ENCODE data around the gene GPC6. TPM values are rescaled to one million over a fixed set of nuclear protein-coding genes. Genes with fewer than 3 reads are reported as not detected.

GPC6 gene
- total RNA-seq, 1 donor from 2014 or later, result 42.9 TPM

DNA sequence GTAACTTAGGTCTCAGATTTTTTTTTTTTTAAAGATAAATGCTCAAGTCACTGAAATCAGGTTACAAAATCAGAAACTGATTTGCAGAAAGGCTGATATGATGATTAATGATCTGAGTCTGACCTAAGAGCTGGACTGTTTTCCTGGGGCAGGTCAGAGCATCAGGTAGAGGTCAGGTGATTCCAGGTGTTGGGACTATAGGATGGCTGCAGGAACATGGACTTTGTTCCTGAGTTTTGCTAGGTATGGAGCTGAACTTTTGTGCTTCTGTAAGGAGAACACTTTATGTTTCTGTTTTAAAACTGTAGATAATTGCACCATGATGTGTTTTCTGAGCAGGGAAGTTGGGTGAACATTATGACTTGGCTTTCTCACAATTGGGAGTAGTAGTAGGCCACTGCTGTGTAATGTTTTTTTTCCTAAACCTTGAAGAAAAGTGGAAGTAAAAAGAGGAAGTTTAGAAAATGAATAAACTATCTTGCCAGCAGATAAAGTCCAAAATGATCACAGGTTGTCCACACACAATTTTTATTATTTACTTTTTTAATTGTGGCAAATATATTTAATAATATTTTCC is 955.7 kb downstream of the GPC6 start:
- Histone ChIP-seq H3K4me3 (no peak overlapping the region), H3K79me2 (ENCODE audit: low read depth) (no peaks in the 10 kb centered on the region), H3K36me3 (no peaks in the 10 kb centered on the region), H3K27me3 (no peaks in the 10 kb centered on the region), H3K4me1 (no peaks in the 10 kb centered on the region), H3K27ac (no peak overlapping the region), H3K9ac (no peak overlapping the region), H3K9me3 (ENCODE audit: low read depth) (no peaks in the 10 kb centered on the region), H3F3A (ENCODE audit: low read depth) (no peaks in the 10 kb centered on the region), H3K4me2 (no peak overlapping the region), H2AFZ (replicated peaks) (no peak overlapping the region), H4K20me1 (ENCODE audit: low read depth) (no peaks in the 10 kb centered on the region)
- no peaks in the 10 kb centered on the region for H3K4me1 Mint-ChIP-seq
- H3K27ac Mint-ChIP-seq, result no peak overlapping the region
- TF ChIP-seq EZH2 (IDR thresholded peaks at IDR 0.05) (no peak), EZH2phosphoT487 (IDR thresholded peaks at IDR 0.05) (no peak)
- TF ChIP-seq, protein P1, sequence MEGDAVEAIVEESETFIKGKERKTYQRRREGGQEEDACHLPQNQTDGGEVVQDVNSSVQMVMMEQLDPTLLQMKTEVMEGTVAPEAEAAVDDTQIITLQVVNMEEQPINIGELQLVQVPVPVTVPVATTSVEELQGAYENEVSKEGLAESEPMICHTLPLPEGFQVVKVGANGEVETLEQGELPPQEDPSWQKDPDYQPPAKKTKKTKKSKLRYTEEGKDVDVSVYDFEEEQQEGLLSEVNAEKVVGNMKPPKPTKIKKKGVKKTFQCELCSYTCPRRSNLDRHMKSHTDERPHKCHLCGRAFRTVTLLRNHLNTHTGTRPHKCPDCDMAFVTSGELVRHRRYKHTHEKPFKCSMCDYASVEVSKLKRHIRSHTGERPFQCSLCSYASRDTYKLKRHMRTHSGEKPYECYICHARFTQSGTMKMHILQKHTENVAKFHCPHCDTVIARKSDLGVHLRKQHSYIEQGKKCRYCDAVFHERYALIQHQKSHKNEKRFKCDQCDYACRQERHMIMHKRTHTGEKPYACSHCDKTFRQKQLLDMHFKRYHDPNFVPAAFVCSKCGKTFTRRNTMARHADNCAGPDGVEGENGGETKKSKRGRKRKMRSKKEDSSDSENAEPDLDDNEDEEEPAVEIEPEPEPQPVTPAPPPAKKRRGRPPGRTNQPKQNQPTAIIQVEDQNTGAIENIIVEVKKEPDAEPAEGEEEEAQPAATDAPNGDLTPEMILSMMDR (IDR thresholded peaks at IDR 0.05), result no peak
- H3K27me3 Mint-ChIP-seq (ENCODE audit: insufficient read depth, low read depth), result no peaks in the 10 kb centered on the region
- H3K36me3 Mint-ChIP-seq, result no peaks in the 10 kb centered on the region
- no peak for DNase-seq (ENCODE audit: low spot score)
- no peaks in the 10 kb centered on the region for H3K9me3 Mint-ChIP-seq
- no peak overlapping the region for H3K4me3 Mint-ChIP-seq

GRCh38 chr13:94186470-94186869 is 959.9 kb downstream of the GPC6 start:
- no peaks in the 10 kb centered on the region for H3K79me2 ChIP-seq (ENCODE audit: low read depth)
- H3K4me1 ChIP-seq, result peaks cover 7% of the 10 kb centered on the region
- no peaks in the 10 kb centered on the region for H3K27me3 ChIP-seq
- Mint-ChIP-seq H3K36me3 (no peaks in the 10 kb centered on the region), H3K9me3 (no peaks in the 10 kb centered on the region), H3K4me1 (peaks cover 16% of the 10 kb centered on the region), H3K27me3 (ENCODE audit: insufficient read depth, low read depth) (no peaks in the 10 kb centered on the region), H3K27ac (no peak overlapping the region), H3K4me3 (no peak overlapping the region)
- peaks cover 3% of the 10 kb centered on the region for H3F3A ChIP-seq (ENCODE audit: low read depth)
- no peak overlapping the region for H3K4me3 ChIP-seq
- H3K36me3 ChIP-seq, result no peaks in the 10 kb centered on the region
- no peak overlapping the region for H2AFZ ChIP-seq (replicated peaks)
- no peak for DNase-seq (ENCODE audit: low spot score)
- H3K9ac ChIP-seq, result no peak overlapping the region
- TF ChIP-seq, protein P1 (IDR thresholded peaks at IDR 0.05), result no peak
- H3K4me2 ChIP-seq, result no peak overlapping the region
- no peaks in the 10 kb centered on the region for H3K9me3 ChIP-seq (ENCODE audit: low read depth)
- no peaks in the 10 kb centered on the region for H4K20me1 ChIP-seq (ENCODE audit: low read depth)
- H3K27ac ChIP-seq, result no peak overlapping the region

DNA sequence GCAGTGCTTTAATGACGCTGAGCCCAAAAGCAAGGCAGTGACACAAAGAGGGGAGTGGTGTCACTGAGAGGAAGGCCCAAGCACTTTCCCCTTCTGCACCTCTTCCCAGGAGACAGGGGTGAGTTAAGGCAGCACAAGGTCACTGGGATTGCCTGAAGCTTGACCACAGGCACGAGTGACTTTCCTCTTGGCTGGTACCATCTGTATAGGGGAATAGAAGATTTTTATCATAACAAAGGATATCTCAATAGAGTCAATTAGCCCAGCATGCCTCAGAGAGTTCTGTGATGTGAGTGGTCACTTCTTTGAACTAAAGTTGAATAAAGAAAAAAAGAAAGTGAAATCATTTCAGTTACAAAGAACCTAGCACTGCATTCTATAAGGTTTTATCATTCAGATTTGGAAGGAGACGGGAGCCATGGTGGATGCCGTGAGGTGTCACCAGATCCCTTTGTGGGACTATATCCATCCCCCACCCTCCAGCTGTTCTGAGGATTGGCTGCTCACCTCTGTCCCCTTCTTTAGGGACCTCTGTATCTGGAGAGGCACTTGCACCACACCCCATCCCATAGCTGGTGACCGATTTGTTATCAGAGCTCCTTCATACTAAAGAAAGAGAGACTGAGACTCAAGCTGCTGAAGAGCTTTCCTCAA is 961.7 kb downstream of the GPC6 start:
- Histone ChIP-seq H2AFZ (replicated peaks) (no peak overlapping the region), H3K27me3 (no peaks in the 10 kb centered on the region), H3K79me2 (ENCODE audit: low read depth) (no peaks in the 10 kb centered on the region), H3K27ac (no peak overlapping the region), H3K4me2 (no peak overlapping the region), H3K4me3 (no peak overlapping the region), H4K20me1 (ENCODE audit: low read depth) (no peaks in the 10 kb centered on the region), H3K9ac (no peak overlapping the region), H3K4me1 (peaks cover 7% of the 10 kb centered on the region), H3K9me3 (ENCODE audit: low read depth) (no peaks in the 10 kb centered on the region), H3F3A (ENCODE audit: low read depth) (peaks cover 3% of the 10 kb centered on the region), H3K36me3 (no peaks in the 10 kb centered on the region)
- Mint-ChIP-seq H3K27me3 (ENCODE audit: insufficient read depth, low read depth) (no peaks in the 10 kb centered on the region), H3K4me3 (no peak overlapping the region), H3K9me3 (no peaks in the 10 kb centered on the region), H3K4me1 (peaks cover 18% of the 10 kb centered on the region), H3K27ac (peak overlapping the region; percentile 40), H3K36me3 (no peaks in the 10 kb centered on the region)
- no peak for DNase-seq (ENCODE audit: low spot score)
- TF ChIP-seq EZH2phosphoT487 (IDR thresholded peaks at IDR 0.05), result no peak
- TF ChIP-seq EZH2 (IDR thresholded peaks at IDR 0.05), result no peak
- TF ChIP-seq, protein P1 (IDR thresholded peaks at IDR 0.05), result no peak

Data from neural progenitor cell (in vitro differentiated cells).